Measurements from ENCODE around the gene CLINT1.

- no peak for TF ChIP-seq EP300 (IDR thresholded peaks at IDR 0.05)
- TF ChIP-seq POLR2A (IDR thresholded peaks at IDR 0.05) = no peak
- TF ChIP-seq POLR2AphosphoS5 (IDR thresholded peaks at IDR 0.05) = no peak
- no peak for TF ChIP-seq CTCF (IDR thresholded peaks at IDR 0.05)
These were observed 108.6 kb downstream of the CLINT1 start for GRCh38 chr5:157750320-157750719.

Data from stomach (tissue), 4 donors.